Colon (tissue), 2 donors: ENCODE measurements around the gene ALG10B.

Source experiments
- FAIRE-seq: peaks from 2 replicates; lab custom pipeline; 2012; peaks lifted over from hg19 to GRCh38; lab: Jason Lieb, UNC
- donor health status: control.
- donor health status: control.

ALG10B gene

GRCh38 chr12:38374751-38375150, 58.2 kb downstream of the ALG10B start:
- no peak for FAIRE-seq
